NCI-H1092 treated with DMSO at 0.1 percent for 48 hours (cell line): ENCODE data around the gene LNPEP.
A peak's percentile ranks its signal among the peaks of the same experiment; 100 is the strongest.

Experiments
- DNase-seq: peaks from one replicate; lab custom pipeline; 2025; lab: John Stamatoyannopoulos, UW

LNPEP gene

GRCh38 chr5:96961053-96961452 is 25.2 kb downstream of the LNPEP start:
- DNase-seq = no peak

- no peak for DNase-seq
Observed at GRCh38 chr5:96962540-96962991, 26.7 kb downstream of the LNPEP start.

- no peak for DNase-seq
Observed at GRCh38 chr5:96963267-96963666, 27.4 kb downstream of the LNPEP start.

GRCh38 chr5:96966801-96967200 is 30.9 kb downstream of the LNPEP start:
- no peak for DNase-seq

- DNase-seq = no peak
Observed at GRCh38 chr5:96967400-96967799, 31.5 kb downstream of the LNPEP start.

DNA sequence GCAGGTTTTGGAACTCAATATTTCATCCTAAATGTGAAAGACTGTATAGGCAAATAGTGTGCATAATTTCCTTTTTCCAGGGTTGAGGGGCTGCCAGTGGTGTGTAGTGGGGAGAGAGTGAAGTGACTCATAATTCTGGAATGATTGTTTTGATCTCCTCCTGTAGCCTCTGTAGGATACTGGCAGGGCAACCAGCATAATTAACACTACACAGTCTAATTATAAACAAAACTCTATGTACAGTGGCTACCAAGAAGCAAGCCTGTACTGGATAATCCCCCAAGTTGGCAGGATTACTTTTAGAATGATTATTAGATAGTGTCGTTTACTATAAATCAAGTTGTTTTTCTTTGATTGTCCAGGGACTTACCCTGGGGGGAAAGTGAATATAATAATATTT is 32.2 kb downstream of the LNPEP start:
- DNase-seq = no peak

- DNase-seq = no peak
Observed at GRCh38 chr5:96968614-96969013, 32.7 kb downstream of the LNPEP start.

GRCh38 chr5:96969366-96969765 is 33.5 kb downstream of the LNPEP start:
- DNase-seq = no peak

GRCh38 chr5:96972599-96973334 is 36.9 kb downstream of the LNPEP start:
- DNase-seq = no peak

DNA sequence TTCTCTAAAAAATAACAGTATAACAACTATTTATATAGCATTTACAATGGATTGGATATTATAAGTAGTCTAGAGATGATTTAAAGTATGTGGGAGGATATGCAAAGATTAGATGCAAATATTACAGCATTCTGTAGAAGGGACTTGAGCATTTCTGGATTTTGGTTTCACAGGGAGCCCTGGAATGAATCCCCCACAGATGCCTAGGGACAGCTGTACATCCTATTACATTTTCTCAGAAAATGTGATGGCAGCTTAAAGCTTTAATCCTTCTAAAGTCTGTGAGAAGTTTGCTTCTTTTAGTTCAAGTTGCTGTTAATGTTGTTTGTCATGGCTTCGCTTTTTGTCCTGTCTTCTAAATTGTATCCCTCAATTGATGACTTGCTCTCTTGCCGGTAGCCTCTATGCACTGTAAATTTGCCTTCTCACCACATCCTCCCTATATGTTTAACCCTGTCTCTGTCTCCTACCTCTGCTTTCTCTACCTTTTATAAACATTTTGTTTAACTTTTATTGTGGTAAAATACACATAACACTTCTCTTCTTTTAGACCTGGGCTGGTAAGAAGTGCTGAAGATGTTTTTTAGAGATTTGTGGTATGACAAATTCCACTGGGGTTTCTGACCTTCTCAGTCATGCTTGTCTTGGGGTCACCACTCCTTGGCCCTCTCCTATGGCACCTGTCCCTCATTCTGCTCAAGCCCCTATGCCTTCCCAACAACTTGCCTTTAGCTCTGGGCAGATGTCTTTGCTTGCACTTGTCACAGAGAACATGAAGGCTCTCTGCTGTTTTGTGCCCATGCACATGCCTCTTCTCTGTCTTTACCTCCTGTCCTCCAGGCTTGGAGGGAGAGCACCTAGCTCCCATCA is 37.9 kb downstream of the LNPEP start:
- no peak for DNase-seq

- no peak for DNase-seq
Observed at GRCh38 chr5:96975656-96976055, 39.8 kb downstream of the LNPEP start.

DNA sequence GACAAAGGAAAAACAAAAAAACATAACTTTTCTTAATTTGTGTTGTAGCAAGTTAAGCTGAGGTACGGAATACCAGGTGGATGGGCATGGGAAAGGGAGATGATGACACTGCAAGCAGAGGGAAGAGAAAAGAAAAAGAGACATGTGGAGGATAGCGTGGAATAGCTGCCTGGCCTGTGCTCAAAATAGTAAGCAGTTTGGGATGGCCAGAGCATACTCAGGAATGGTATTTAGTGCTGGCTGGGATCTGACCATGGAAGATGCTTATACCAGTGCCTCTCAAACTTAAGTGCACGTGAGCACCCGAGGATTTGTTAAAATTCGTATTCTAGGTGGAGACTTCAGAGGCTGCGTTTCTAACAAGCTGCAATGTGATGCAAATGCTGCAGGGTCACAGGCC is 41.3 kb downstream of the LNPEP start:
- no peak for DNase-seq

- no peak for DNase-seq
Observed at GRCh38 chr5:96978812-96979449, 43.1 kb downstream of the LNPEP start.

DNA sequence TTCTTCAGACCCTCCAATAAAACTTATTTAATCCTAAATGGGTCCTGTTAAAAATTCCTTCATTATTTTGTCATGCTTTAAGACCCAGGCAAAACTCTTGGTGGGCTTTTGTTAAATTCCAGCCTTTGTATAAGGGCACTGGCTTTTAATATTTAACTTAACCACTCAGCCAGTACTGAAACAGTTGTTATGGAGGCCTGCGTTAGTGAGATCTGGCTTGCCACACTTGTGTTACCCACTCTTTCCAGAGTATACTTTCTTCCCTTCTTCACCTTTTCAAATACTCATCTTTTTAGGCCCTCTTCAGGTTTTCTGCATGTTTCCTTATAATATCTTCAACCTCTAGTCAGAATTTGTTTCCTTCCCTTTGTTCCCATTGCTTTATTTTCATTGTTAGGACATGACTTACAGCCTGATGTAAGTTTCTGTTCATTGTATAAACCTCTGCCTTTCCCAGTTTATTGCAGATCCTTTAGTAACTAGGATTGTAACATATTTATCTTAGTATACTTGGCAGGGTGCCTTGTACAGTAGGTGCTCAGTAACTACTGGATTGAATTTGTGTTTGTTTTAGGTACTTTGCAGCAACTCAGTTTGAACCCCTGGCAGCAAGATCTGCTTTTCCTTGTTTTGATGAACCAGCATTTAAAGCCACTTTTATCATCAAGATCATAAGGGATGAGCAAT is 48.8 kb downstream of the LNPEP start:
- peak; percentile 1 for DNase-seq

DNA sequence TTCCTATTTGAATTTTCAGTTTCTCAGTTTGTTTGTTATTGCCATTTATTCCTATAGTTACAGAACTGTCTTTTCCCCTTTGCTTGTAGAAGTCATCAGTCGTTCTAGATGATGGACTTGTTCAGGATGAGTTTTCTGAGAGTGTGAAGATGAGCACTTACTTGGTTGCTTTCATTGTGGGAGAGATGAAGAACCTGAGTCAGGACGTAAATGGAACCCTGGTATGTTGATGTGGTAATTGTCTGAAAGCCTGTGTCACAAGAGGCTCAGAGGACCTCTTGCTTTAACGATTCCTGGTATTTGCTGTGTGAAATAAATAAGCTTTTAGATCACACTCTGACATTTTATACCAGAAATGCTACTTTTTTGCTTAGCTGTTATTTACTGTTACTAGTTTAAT is 50.6 kb downstream of the LNPEP start:
- DNase-seq = peak; percentile 1

DNA sequence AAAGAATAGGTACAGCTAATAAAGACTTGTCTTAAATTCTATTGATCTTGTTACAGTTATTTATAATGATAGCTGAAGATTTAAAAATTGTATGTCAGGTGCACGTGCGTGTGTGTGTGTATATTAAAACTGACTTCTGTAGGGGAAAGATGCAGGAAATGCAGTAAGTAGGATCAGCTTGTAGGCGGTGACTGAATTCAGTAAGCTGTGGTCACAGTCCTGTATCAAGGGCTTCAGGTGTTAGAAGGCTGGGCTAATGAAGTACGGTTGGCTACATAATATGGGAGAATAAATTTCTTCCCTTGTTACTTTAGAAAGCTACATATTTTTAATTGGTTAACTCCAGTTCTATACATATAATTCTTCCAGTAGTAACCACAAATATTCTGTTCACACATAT is 54.2 kb downstream of the LNPEP start:
- DNase-seq = no peak

DNA sequence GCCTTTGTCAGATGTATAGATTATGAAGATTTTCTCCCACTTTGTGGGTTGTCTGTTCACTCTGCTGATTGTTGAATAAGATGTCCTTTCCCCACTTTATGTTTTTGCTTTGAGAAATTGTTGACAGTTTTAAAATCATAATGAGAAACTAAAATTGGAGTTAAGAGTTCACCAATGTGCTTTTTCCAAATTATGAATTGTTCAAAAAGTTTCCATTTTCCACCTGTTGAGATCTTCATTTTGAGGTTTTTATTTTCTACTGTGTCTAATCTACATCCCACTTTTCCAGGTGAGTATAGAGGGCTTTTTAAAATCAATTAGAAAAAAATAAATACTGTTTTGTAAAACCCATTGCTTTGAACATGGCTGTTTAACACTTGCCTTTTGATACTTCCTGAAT is 55.8 kb downstream of the LNPEP start:
- no peak for DNase-seq

GRCh38 chr5:96993760-96994159 is 57.9 kb downstream of the LNPEP start:
- DNase-seq = no peak

GRCh38 chr5:96994493-96994892 is 58.6 kb downstream of the LNPEP start:
- DNase-seq = no peak

GRCh38 chr5:96995419-96995818 is 59.5 kb downstream of the LNPEP start:
- no peak for DNase-seq

- DNase-seq = peak; percentile 39
Observed at GRCh38 chr5:96997265-96997859, 61.5 kb downstream of the LNPEP start.

- no peak for DNase-seq
Observed at GRCh38 chr5:96999856-97000255, 64.0 kb downstream of the LNPEP start.
